Measurements from ENCODE around the gene SH3GL3. TPM values are rescaled to one million over a fixed set of nuclear protein-coding genes. Genes with fewer than 3 reads are reported as not detected.

Gene SH3GL3
- total and polyA plus RNA-seq, 2 of the 4 experiments (the other 2 are of a cell fraction), result not detected

DNA sequence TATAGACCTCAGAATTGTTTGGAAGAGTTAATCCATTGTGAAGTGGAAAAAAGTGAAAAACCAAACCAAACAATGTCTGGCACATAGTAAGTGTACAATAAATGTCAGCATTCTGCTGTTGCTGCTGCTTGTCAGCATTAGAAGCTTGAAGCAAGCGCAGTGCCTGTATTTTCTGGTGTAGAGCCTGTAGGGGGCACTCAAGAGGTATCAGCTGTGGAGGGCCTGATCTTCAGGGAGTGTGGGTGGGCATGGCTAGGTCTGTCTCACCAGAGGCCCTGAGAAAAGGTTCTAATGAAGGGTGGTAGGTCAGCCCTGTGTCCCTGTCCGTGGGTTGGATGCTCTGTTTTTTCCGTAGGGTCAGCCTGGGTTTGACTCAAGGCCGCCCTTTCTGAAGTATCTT lies 210.4 kb downstream of the SH3GL3 start:
- POLR2A ChIA-PET (ENCODE audit: unreplicated experiment), result no interaction called here
- no peak overlapping the region for H2AFZ ChIP-seq (replicated peaks; ENCODE audit: low read length, poor library complexity)
- dilution Hi-C loops (cut with HindIII; ENCODE audit: low sequenced_read_pairs, unreplicated experiment) (no loop called here), in situ Hi-C loops (cut with MboI; ENCODE audit: low sequenced_read_pairs) (no loop called here), intact Hi-C loops (cut with micrococcal nuclease) (no loop called here)
- H3K4me1 ChIP-seq (ENCODE audit: control insufficient read depth, insufficient read depth, low read length), result no peaks in the 10 kb centered on the region
- H3K4ac ChIP-seq (ENCODE audit: low read depth, low read length), result no peak overlapping the region
- DNase-seq (no peak), ATAC-seq (ENCODE audit: low read depth) (no peak)
- H3K4me2 ChIP-seq (ENCODE audit: low read depth, low read length), result no peak overlapping the region
- H3K36me3 ChIP-seq (ENCODE audit: control insufficient read depth, insufficient read depth, low read length), result no peaks in the 10 kb centered on the region
- no peak overlapping the region for H2BK5ac ChIP-seq (ENCODE audit: low read depth, low read length, poor library complexity, severe bottlenecking)
- peaks cover 18% of the 10 kb centered on the region; the same call in 1 of the 2 replicates for H3K27me3 ChIP-seq (ENCODE audit: control insufficient read depth, insufficient read depth, low read length)
- H3K9me1 ChIP-seq (ENCODE audit: insufficient read depth, low read length), result no peaks in the 10 kb centered on the region
- CTCF ChIA-PET, result interaction anchor here (0.9 kb wide), 1 partner anchor 92 kb away, joined by 4 read pairs; no protein-coding TSS in a partner anchor
- H2AK5ac ChIP-seq (ENCODE audit: low read depth, low read length), result no peak overlapping the region
- no peak for TF ChIP-seq CTCF (conservative IDR thresholded peaks at IDR 0.05; ENCODE audit: low read depth, low read length)
- no peak for TF ChIP-seq CEBPB (IDR thresholded peaks at IDR 0.05; ENCODE audit: low read depth, low read length)
- TF ChIP-seq, protein P1, sequence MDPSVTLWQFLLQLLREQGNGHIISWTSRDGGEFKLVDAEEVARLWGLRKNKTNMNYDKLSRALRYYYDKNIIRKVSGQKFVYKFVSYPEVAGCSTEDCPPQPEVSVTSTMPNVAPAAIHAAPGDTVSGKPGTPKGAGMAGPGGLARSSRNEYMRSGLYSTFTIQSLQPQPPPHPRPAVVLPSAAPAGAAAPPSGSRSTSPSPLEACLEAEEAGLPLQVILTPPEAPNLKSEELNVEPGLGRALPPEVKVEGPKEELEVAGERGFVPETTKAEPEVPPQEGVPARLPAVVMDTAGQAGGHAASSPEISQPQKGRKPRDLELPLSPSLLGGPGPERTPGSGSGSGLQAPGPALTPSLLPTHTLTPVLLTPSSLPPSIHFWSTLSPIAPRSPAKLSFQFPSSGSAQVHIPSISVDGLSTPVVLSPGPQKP (IDR thresholded peaks at IDR 0.05; ENCODE audit: borderline replicate concordance, low read depth, low read length), result no peak
- no peak for TF ChIP-seq MAFK (IDR thresholded peaks at IDR 0.05; ENCODE audit: low read depth, low read length)
- no peak for TF ChIP-seq MAZ (IDR thresholded peaks at IDR 0.05; ENCODE audit: borderline replicate concordance, low read depth, low read length)
- TF ChIP-seq RCOR1 (IDR thresholded peaks at IDR 0.05; ENCODE audit: insufficient replicate concordance, low read length), result no peak
- TF ChIP-seq NFE2L2 (IDR thresholded peaks at IDR 0.05; ENCODE audit: low read depth, low read length), result no peak
- no peak for TF ChIP-seq RAD21 (IDR thresholded peaks at IDR 0.05; ENCODE audit: low read length)
- TF ChIP-seq RFX5 (IDR thresholded peaks at IDR 0.05; ENCODE audit: low read depth, low read length), result no peak
- TF ChIP-seq CHD1 (IDR thresholded peaks at IDR 0.05; ENCODE audit: low read depth, low read length), result no peak
- no peak for TF ChIP-seq USF2 (IDR thresholded peaks at IDR 0.05; ENCODE audit: low read depth, low read length)
- TF ChIP-seq BHLHE40 (IDR thresholded peaks at IDR 0.05; ENCODE audit: low read depth, low read length), result no peak
- no peak for TF ChIP-seq MXI1 (IDR thresholded peaks at IDR 0.05; ENCODE audit: borderline replicate concordance, low read depth, low read length)
- H2BK15ac ChIP-seq (ENCODE audit: low read depth, low read length), result no peak overlapping the region
- no peak overlapping the region for H3K23ac ChIP-seq (ENCODE audit: low read depth, low read length)
- no peak overlapping the region for H3K18ac ChIP-seq (ENCODE audit: low read depth, low read length)
- H2BK120ac ChIP-seq (ENCODE audit: low read depth, low read length), result no peak overlapping the region
- H3K56ac ChIP-seq (ENCODE audit: extremely low read depth, insufficient read depth, low read length), result no peak overlapping the region
- H3K9ac ChIP-seq (ENCODE audit: low read depth, low read length), result no peak overlapping the region
- no peak overlapping the region for H4K91ac ChIP-seq (ENCODE audit: insufficient read depth, low read depth, low read length)
- no peak overlapping the region for H3K14ac ChIP-seq (replicated peaks; ENCODE audit: low read depth, low read length)
- no peak overlapping the region for H2BK20ac ChIP-seq (ENCODE audit: low read depth, low read length)
- no peak overlapping the region for H2AK9ac ChIP-seq (replicated peaks; ENCODE audit: low read depth, low read length, poor library complexity)
- no peaks in the 10 kb centered on the region for H3K79me1 ChIP-seq (ENCODE audit: low read depth in 1 of 2, low read length in 2 of 2)
- H4K20me1 ChIP-seq (ENCODE audit: insufficient read depth, low read length), result no peaks in the 10 kb centered on the region
- no peak overlapping the region for H4K8ac ChIP-seq (ENCODE audit: low read depth in 2 of 2, low read length in 2 of 2)
- WGBS, 2 experiments (ENCODE audit: extremely low coverage in 2 of 2, insufficient read length in 1 of 2), result 63% methylated on average over 2 of the region's 4 CpGs; no CpG with 5 or more reads in 1 of the 2 experiments
- peaks cover 10% of the 10 kb centered on the region for H3K9me3 ChIP-seq (ENCODE audit: control insufficient read depth, insufficient read depth, low read length)
- no peak overlapping the region for H3K27ac ChIP-seq (ENCODE audit: insufficient read depth, low read length)
- H4K5ac ChIP-seq (ENCODE audit: low read depth, low read length), result no peak overlapping the region
- BruUV-seq (replicated peaks), result no TSS peak
- H3K4me3 ChIP-seq (ENCODE audit: insufficient read depth, low read depth, low read length), result no peak overlapping the region
